ENCODE data around the gene CCL24.

DNA sequence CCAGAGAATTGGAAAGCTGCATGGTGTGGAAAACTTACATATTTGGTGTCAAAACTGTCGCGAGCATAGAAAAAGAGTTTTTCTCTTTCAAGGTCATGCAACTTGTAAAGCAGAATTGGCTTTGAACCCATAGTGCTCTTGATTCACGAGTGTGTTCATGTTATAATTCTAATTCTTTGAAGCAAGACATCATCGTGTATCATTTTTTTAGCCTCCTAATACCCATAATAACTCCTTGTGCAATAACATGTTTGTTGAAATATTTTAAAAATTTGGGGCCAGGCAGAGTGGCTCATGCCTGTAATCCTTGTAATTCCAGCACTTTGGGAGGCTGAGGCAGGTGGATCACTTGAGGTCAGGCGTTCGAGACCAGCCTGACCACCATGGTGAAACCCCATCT, 4.2 kb downstream of the CCL24 start:
- TF ChIP-seq, protein P1, sequence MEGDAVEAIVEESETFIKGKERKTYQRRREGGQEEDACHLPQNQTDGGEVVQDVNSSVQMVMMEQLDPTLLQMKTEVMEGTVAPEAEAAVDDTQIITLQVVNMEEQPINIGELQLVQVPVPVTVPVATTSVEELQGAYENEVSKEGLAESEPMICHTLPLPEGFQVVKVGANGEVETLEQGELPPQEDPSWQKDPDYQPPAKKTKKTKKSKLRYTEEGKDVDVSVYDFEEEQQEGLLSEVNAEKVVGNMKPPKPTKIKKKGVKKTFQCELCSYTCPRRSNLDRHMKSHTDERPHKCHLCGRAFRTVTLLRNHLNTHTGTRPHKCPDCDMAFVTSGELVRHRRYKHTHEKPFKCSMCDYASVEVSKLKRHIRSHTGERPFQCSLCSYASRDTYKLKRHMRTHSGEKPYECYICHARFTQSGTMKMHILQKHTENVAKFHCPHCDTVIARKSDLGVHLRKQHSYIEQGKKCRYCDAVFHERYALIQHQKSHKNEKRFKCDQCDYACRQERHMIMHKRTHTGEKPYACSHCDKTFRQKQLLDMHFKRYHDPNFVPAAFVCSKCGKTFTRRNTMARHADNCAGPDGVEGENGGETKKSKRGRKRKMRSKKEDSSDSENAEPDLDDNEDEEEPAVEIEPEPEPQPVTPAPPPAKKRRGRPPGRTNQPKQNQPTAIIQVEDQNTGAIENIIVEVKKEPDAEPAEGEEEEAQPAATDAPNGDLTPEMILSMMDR (IDR thresholded peaks at IDR 0.05; ENCODE audit: low read depth, low read length, poor library complexity, severe bottlenecking), result no peak
- TF ChIP-seq EZH2phosphoT487 (IDR thresholded peaks at IDR 0.05; ENCODE audit: borderline replicate concordance, low read length), result no peak

Measured in DOHH2 (cell line).